Thyroid gland (tissue), 4 donors: Measurements from ENCODE around the gene FAM193B. TPM values are rescaled to one million over a fixed set of nuclear protein-coding genes. Genes with fewer than 3 reads are reported as not detected.

Experiments
- DNase-seq, 2 donors: peaks; one replicate each; pipeline ENCODE4 v3.0.0-alpha.2; 2019
- H3K27ac ChIP-seq, 3 donors: fragments of 200-600 bp; sonication (generic); 1 replicate in 2 of 3; 2 replicates in 1 of 3; pipeline ENCODE4 v1.5.1; 2016 to 2019; ENCODE audit warnings: mild to moderate bottlenecking in 1 of 3, moderate library complexity in 1 of 3
- H3K27me3 ChIP-seq: fragments of 200-600 bp; sonication (generic); one replicate; pipeline ENCODE4 v1.5.1; 2019
- H3K36me3 ChIP-seq, 2 donors: fragments of 200-600 bp; sonication (generic); one replicate each; pipeline ENCODE4 v1.5.1; 2016 to 2019
- H3K4me1 ChIP-seq, 2 donors: fragments of 200-600 bp; sonication (generic); one replicate each; pipeline ENCODE4 v1.5.1; 2017 to 2019
- H3K4me3 ChIP-seq, 3 donors: fragments of 200-600 bp; sonication (generic); replicated peaks in 1 of 3; 1 replicate in 2 of 3; 2 replicates in 1 of 3; pipeline ENCODE4 v1.5.1; 2016; ENCODE audit warnings: mild to moderate bottlenecking in 1 of 3
- H3K9me3 ChIP-seq: fragments of 200-600 bp; sonication (generic); one replicate; pipeline ENCODE4 v1.5.1; 2017
- CTCF ChIP-seq, 6 experiments: fragments of 200-600 bp in 3 of 6; fragments of 450-650 bp in 3 of 6; sonication (generic) in 3 of 6; IDR thresholded peaks; one replicate each; pipeline ENCODE4 v1.5.1; 2016 to 2019; ENCODE audit warnings: antibody characterized with exemption in 6 of 6, mild to moderate bottlenecking in 2 of 6, inconsistent platforms in 1 of 6, moderate library complexity in 1 of 6
- POLR2A ChIP-seq, 2 donors: fragments of 450-650 bp; IDR thresholded peaks; one replicate each; pipeline ENCODE4 v1.6.1; 2017; ENCODE audit warnings: antibody characterized with exemption in 2 of 2, mild to moderate bottlenecking in 2 of 2, moderate library complexity in 1 of 2
- WGBS, 2 donors: methylation state at CpG; one replicate each; pipeline ENCODE4 v1.1.5; 2017; 5-methylcytosine and 5-hydroxymethylcytosine counted together
- intact Hi-C: fragments of 100-400 bp; cut with DNase I; formaldehyde crosslinking; loops from one replicate; pipeline ENCODE4 v1.15.1; 2023
- total RNA-seq, 4 donors: library from RNA; depleted of rRNA; stranded (reverse); fragments of >200 nt; gene quantifications; one replicate each; pipeline ENCODE4 v1.2.3, GENCODE V29; 2016

The FAM193B gene
- total RNA-seq, 4 donors from 2014 or later, result 38.0 to 54.7 (median 46.6) TPM

DNA sequence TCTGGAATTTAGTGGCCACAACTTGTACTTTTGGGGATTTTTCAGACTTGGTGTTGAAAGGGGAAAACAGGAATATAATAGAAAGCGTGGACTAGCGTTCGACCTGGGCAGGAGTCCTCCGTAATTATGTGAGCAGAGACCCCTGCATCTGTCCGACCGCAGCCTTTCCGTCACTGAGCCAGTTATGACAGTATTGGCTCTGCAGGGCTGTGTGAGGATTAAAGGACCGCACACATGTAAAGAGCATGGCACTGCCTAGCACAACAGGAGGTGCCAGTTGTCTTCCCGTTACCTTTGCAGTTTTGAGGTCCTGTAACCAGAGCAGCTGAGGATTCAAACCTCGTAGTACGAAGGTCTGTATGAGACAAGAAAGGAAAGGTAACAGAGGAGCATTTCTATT is 46.8 kb upstream of the FAM193B start:
- TF ChIP-seq POLR2A (IDR thresholded peaks at IDR 0.05), result no peak
- TF ChIP-seq CTCF (IDR thresholded peaks at IDR 0.05), result no peak
- no peaks in the 10 kb centered on the region for H3K27me3 ChIP-seq
- peaks cover 11 to 13% of the 10 kb centered on the region in 2 donors for H3K4me1 ChIP-seq
- no peak for DNase-seq
- no peaks in the 10 kb centered on the region for H3K9me3 ChIP-seq
- WGBS, 2 donors, result 91 to 92% methylated on average over 11 of the region's 11 CpGs
- intact Hi-C loops, result no loop called here
- H3K27ac ChIP-seq, result no peak overlapping the region
- peaks cover 0 to 5% of the 10 kb centered on the region in 2 donors for H3K36me3 ChIP-seq
- peak overlapping the region in 1 of 3 donors; percentile 96 for H3K4me3 ChIP-seq

- intact Hi-C loops, result no loop called here
Observed at GRCh38 chr5:177600508-177601018, 46.2 kb upstream of the FAM193B start.

GRCh38 chr5:177599731-177600507 is 45.6 kb upstream of the FAM193B start, which contains the start of gene B4GALT7:
B4GALT7 (plus strand) TSS chr5:177600132; CDS start chr5:177600211, 79 bp downstream.
- DNase-seq, result peak; percentile 81 to 83
- TF ChIP-seq CTCF (IDR thresholded peaks at IDR 0.05) (peak in 2 of 6 experiments; percentile 14 to 15), POLR2A (IDR thresholded peaks at IDR 0.05) (peak; percentile 61 to 86)
- no peaks in the 10 kb centered on the region for H3K9me3 ChIP-seq
- WGBS, 2 donors, result 0% methylated on average over 9 of the region's 86 CpGs
- H3K36me3 ChIP-seq, result peaks cover 11 to 18% of the 10 kb centered on the region in 2 donors
- H3K27me3 ChIP-seq, result no peaks in the 10 kb centered on the region
- peak within 1 kb of the TSS; percentile 60 to 96 (median 79) for H3K4me3 ChIP-seq
- peaks cover 11 to 13% of the 10 kb centered on the region in 2 donors for H3K4me1 ChIP-seq
- intact Hi-C loops, result loop anchor here (10.0 kb wide), 1 partner anchor 75 kb away; no protein-coding TSS in a partner anchor
- peak within 1 kb of the TSS; percentile 29 to 80 (median 80) for H3K27ac ChIP-seq

More at GRCh38 chr5:177600508-177601018, 46.2 kb upstream of the FAM193B start:
- no peak for TF ChIP-seq CTCF (IDR thresholded peaks at IDR 0.05)
- TF ChIP-seq POLR2A (IDR thresholded peaks at IDR 0.05), result no peak
- DNase-seq, result no peak
- Histone ChIP-seq H3K27me3 (no peaks in the 10 kb centered on the region), H3K36me3 (peaks cover 4 to 11% of the 10 kb centered on the region in 2 donors), H3K4me1 (peaks cover 11 to 13% of the 10 kb centered on the region in 2 donors), H3K4me3 (peak overlapping the region; percentile 60 to 96 (median 79)), H3K27ac (peak overlapping the region in 2 of 3 donors; percentile 46 to 80), H3K9me3 (no peaks in the 10 kb centered on the region)
- 5% methylated on average over 16 of the region's 16 CpGs for WGBS, 2 donors

DNA sequence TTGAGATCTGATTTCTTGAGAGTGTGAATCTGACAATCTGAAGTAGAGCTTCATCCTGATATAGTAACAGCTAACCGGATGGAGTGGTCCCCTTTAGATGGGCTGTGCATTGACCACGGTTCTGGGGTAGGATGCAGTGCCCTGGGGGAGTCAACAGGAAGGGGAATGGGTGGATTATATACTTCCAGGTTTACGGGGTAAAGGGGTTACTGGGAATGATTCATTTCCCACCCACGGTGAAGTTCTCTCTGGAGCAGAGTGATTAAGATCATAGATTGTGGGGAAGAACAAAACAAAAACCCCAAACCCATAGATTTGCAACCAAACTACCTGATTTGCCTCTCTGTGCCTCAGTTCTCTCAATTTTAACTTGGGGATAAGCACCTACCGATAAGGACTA is 44.1 kb upstream of the FAM193B start:
- WGBS, 2 donors, result 60 to 69% methylated on average over 5 of the region's 5 CpGs
- Histone ChIP-seq H3K4me3 (no peak overlapping the region), H3K27me3 (no peaks in the 10 kb centered on the region), H3K9me3 (no peaks in the 10 kb centered on the region), H3K4me1 (peaks cover 13 to 14% of the 10 kb centered on the region in 2 donors), H3K27ac (no peak overlapping the region), H3K36me3 (peaks cover 25 to 31% of the 10 kb centered on the region in 2 donors)
- DNase-seq, result no peak
- no peak for TF ChIP-seq POLR2A (IDR thresholded peaks at IDR 0.05)
- TF ChIP-seq CTCF (IDR thresholded peaks at IDR 0.05), result no peak
- intact Hi-C loops, result loop anchor here (10.0 kb wide), 1 partner anchor 74 kb away; no protein-coding TSS in a partner anchor
